K562 treated with DMSO at 1 percent for 12 hours (cell line): ENCODE data around the gene VRTN. TPM values are rescaled to one million over a fixed set of nuclear protein-coding genes. Genes with fewer than 3 reads are reported as not detected.

Source experiments
- total RNA-seq: library from RNA; unstranded; fragments of 300-600 nt; gene quantifications from 2 replicates; pipeline ENCODE4 v1.2.3, GENCODE V29; 2022; ENCODE audit not compliant: insufficient read depth

Gene VRTN
- not detected in 2 replicates for total RNA-seq

GRCh38 chr14:74348241-74348734, at the start of gene VRTN:
TSS of gene VRTN (plus strand) at chr14:74348471. CDS start at chr14:74356784, 8,313 bp downstream.

GRCh38 chr14:74302634-74303569, 45.4 kb upstream of the VRTN start, which contains the start of gene ABCD4:
TSS of gene ABCD4 (minus strand) at chr14:74302934. CDS start at chr14:74302912, 22 bp downstream.

Other genes starting within 250 kb of the VRTN start
- not detected in 2 replicates for gene VSX2, start 109.0 kb upstream of the VRTN start, total RNA-seq
- 21.3 and 27.7 TPM in 2 replicates for gene ABCD4, start 45.5 kb upstream of the VRTN start, total RNA-seq
- not detected in 2 replicates for gene SYNDIG1L, start 77.7 kb downstream of the VRTN start, total RNA-seq
- gene NPC2, start 144.8 kb downstream of the VRTN start, total RNA-seq: 184 and 209 TPM in 2 replicates
- gene ISCA2, start 145.3 kb downstream of the VRTN start, total RNA-seq: 10.5 and 13.8 TPM in 2 replicates